Activated T-helper 1 cell treated with anti-CD3 and anti-CD28 coated beads, Interleukin-12 subunit alpha, Interleukin-12 subunit beta, Interleukin-2, Interleukin-4 antibody, amounts not matched to agents 30 ng/mL and 10 ng/mL and 1 ng/mL, durations not matched to agents 14 hours and 24 hours and 36 hours (primary cell): Measurements from ENCODE around the gene RSPRY1. TPM values are rescaled to one million over a fixed set of nuclear protein-coding genes. Genes with fewer than 3 reads are reported as not detected.
A peak's percentile ranks its signal among the peaks of the same experiment; 100 is the strongest.

ENCODE experiments used
- DNase-seq: peaks from one replicate; pipeline ENCODE4 v3.0.0; 2021; ENCODE audit warnings: low spot score
- H3K27ac Mint-ChIP-seq: one replicate; pipeline ENCODE4 v1.8.0; 2021; ENCODE audit warnings: mild to moderate bottlenecking, mixed read lengths
- H3K27me3 Mint-ChIP-seq: one replicate; pipeline ENCODE4 v1.8.0; 2022; ENCODE audit warnings: mild to moderate bottlenecking, moderate library complexity, mixed read lengths; ENCODE audit not compliant: insufficient read depth
- H3K36me3 Mint-ChIP-seq: one replicate; pipeline ENCODE4 v1.8.0; 2021; ENCODE audit warnings: low read depth, mixed read lengths
- H3K4me1 Mint-ChIP-seq: one replicate; pipeline ENCODE4 v1.8.0; 2021; ENCODE audit warnings: low read depth, mixed read lengths
- H3K4me3 Mint-ChIP-seq: one replicate; pipeline ENCODE4 v1.8.0; 2021; ENCODE audit warnings: mild to moderate bottlenecking, moderate library complexity, mixed read lengths
- H3K9me3 Mint-ChIP-seq: one replicate; pipeline ENCODE4 v1.8.0; 2021; ENCODE audit warnings: mixed read lengths
- intact Hi-C: fragments of 100-400 bp; cut with micrococcal nuclease; formaldehyde crosslinking; loops from one replicate; pipeline ENCODE4 v1.15.1; 2024
- total RNA-seq: library from RNA; stranded (reverse); gene quantifications from 2 replicates; pipeline ENCODE4 v1.2.3, GENCODE V29; 2022

Gene RSPRY1
- total RNA-seq, 1 donor from 2014 or later: 36.0 TPM

- no peak overlapping the region for H3K4me3 Mint-ChIP-seq
- no peak for DNase-seq
- no peaks in the 10 kb centered on the region for H3K9me3 Mint-ChIP-seq
- H3K27me3 Mint-ChIP-seq: no peaks in the 10 kb centered on the region
- H3K27ac Mint-ChIP-seq: no peak overlapping the region
- H3K4me1 Mint-ChIP-seq: peaks cover 10% of the 10 kb centered on the region
- H3K36me3 Mint-ChIP-seq: no peaks in the 10 kb centered on the region
- intact Hi-C loops: no loop called here
These were observed 39.4 kb upstream of the RSPRY1 start for GRCh38 chr16:57146735-57147134.

DNA sequence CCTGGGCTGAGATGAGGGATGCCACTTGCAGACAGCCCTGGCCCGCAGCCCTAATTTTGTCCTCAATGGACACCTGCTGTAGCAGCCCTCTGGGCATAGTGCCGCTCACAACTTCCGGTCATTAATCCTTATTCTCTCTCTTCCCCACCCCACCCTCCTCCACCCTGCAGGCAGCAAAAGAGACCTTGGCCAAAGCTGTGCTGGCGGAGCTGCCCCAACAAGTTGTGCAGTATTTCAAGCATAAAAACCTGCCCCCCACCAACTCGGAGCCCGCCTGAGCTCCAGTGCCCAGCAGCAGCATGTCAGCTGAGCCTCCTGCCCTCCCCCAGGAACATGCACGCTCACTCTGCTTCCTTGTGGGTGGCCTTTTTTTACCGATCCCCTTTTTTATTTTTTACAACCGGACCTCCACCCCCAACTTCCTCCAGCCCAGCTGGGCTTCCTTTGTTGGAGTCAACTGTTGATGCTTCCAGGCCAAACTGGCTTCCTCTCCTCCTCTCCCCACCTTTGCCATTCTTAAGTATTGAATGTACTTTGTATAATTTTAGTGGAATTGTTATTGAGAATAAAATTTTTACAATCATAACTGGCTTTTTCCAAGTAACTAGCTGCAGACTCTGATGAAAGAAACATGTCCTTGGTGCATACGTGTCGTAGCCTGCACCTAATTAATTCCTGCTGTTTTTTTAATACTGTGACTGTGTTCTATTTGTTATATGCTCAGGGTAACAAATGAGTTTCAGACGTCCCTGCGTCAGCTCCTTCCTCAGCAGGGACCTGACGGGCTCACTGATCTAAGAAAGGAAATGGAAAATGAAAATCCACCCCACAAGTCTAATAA is 38.5 kb upstream of the RSPRY1 start:
- intact Hi-C loops: no loop called here
- no peak for DNase-seq
- Mint-ChIP-seq H3K4me3 (no peak overlapping the region), H3K9me3 (no peaks in the 10 kb centered on the region), H3K4me1 (peaks cover 9% of the 10 kb centered on the region), H3K36me3 (peaks cover 5% of the 10 kb centered on the region), H3K27ac (no peak overlapping the region), H3K27me3 (no peaks in the 10 kb centered on the region)

GRCh38 chr16:57148481-57148880 is 37.6 kb upstream of the RSPRY1 start:
- H3K27ac Mint-ChIP-seq: no peak overlapping the region
- no peaks in the 10 kb centered on the region for H3K9me3 Mint-ChIP-seq
- H3K36me3 Mint-ChIP-seq: peaks cover 11% of the 10 kb centered on the region
- intact Hi-C loops: no loop called here
- DNase-seq: no peak
- no peak overlapping the region for H3K4me3 Mint-ChIP-seq
- H3K4me1 Mint-ChIP-seq: peaks cover 10% of the 10 kb centered on the region
- no peaks in the 10 kb centered on the region for H3K27me3 Mint-ChIP-seq

DNA sequence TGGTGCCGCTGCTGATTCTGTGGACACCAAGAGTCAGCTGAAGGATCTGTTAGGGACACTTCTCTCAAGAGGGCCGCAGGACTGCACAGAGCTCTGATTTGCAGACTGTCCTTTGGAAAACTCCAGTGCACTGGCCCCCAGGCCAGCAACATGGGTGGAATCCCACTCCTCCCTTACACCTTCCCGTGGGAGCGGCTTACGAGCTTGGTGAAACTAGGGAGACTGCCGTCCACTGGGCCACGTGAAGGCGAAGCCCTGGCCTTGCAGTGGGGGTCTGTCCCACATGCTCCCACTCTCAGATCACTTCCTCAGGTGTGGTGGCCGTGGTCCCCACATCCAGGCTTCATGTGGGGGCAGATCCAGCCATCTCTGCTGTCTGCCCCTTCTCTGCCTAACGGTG is 36.7 kb upstream of the RSPRY1 start:
- intact Hi-C loops: no loop called here
- peak overlapping the region; percentile 34 for H3K27ac Mint-ChIP-seq
- H3K4me3 Mint-ChIP-seq: no peak overlapping the region

DNA sequence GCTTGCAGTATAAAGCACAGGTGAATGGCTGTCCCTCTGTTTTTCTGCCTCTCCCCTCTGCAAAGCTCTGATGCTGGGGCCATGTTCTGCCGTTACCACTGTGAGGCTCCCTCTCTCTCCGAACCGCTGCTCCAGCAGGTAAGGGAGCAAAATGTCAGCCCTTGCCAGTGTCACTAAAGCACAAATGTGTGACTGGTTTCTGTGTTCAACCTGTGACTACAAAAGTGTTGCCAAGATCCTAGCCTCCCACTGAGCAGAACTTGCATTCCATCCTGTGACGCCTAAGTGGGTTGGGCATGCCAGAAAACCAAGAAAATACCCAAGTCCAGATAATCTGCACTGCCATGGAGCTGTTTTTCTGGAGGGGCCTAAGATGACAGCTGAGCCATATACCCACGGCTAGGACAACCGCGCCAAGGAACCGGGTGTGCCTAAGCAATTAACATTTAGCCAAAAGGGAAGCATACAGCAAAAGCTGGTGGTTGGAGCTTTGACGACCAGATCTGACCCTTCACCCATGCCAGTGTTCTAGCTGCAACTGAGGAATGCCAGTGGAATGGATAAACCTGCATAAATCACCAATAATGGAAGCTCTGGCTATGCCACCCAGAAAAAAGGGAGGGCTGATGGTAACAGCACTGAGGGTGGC is 35.3 kb upstream of the RSPRY1 start:
- H3K36me3 Mint-ChIP-seq: peaks cover 25% of the 10 kb centered on the region
- H3K4me1 Mint-ChIP-seq: peaks cover 13% of the 10 kb centered on the region
- no peak overlapping the region for H3K27ac Mint-ChIP-seq
- no peaks in the 10 kb centered on the region for H3K27me3 Mint-ChIP-seq
- no peak overlapping the region for H3K4me3 Mint-ChIP-seq
- intact Hi-C loops: no loop called here
- no peak for DNase-seq
- no peaks in the 10 kb centered on the region for H3K9me3 Mint-ChIP-seq

More for the DNA sequence above, 36.7 kb upstream of the RSPRY1 start:
- H3K27me3 Mint-ChIP-seq: no peaks in the 10 kb centered on the region
- no peaks in the 10 kb centered on the region for H3K9me3 Mint-ChIP-seq
- H3K36me3 Mint-ChIP-seq: peaks cover 19% of the 10 kb centered on the region
- DNase-seq: no peak
- H3K4me1 Mint-ChIP-seq: peaks cover 10% of the 10 kb centered on the region

GRCh38 chr16:57151369-57151768 is 34.8 kb upstream of the RSPRY1 start:
- intact Hi-C loops: no loop called here
- peak overlapping the region; percentile 55 for H3K27ac Mint-ChIP-seq
- no peak for DNase-seq
- no peaks in the 10 kb centered on the region for H3K9me3 Mint-ChIP-seq
- H3K4me1 Mint-ChIP-seq: peaks cover 18% of the 10 kb centered on the region
- no peaks in the 10 kb centered on the region for H3K27me3 Mint-ChIP-seq
- H3K4me3 Mint-ChIP-seq: no peak overlapping the region
- H3K36me3 Mint-ChIP-seq: peaks cover 30% of the 10 kb centered on the region

GRCh38 chr16:57152096-57153093 is 33.7 kb upstream of the RSPRY1 start:
- peaks cover 36% of the 10 kb centered on the region for H3K36me3 Mint-ChIP-seq
- intact Hi-C loops: no loop called here
- H3K27ac Mint-ChIP-seq: peak overlapping the region; percentile 18
- H3K9me3 Mint-ChIP-seq: no peaks in the 10 kb centered on the region
- H3K27me3 Mint-ChIP-seq: no peaks in the 10 kb centered on the region
- no peak for DNase-seq
- peaks cover 23% of the 10 kb centered on the region for H3K4me1 Mint-ChIP-seq
- no peak overlapping the region for H3K4me3 Mint-ChIP-seq

- no peak for DNase-seq
- H3K36me3 Mint-ChIP-seq: peaks cover 43% of the 10 kb centered on the region
- intact Hi-C loops: no loop called here
These were observed 32.3 kb upstream of the RSPRY1 start for GRCh38 chr16:57153841-57154240.

DNA sequence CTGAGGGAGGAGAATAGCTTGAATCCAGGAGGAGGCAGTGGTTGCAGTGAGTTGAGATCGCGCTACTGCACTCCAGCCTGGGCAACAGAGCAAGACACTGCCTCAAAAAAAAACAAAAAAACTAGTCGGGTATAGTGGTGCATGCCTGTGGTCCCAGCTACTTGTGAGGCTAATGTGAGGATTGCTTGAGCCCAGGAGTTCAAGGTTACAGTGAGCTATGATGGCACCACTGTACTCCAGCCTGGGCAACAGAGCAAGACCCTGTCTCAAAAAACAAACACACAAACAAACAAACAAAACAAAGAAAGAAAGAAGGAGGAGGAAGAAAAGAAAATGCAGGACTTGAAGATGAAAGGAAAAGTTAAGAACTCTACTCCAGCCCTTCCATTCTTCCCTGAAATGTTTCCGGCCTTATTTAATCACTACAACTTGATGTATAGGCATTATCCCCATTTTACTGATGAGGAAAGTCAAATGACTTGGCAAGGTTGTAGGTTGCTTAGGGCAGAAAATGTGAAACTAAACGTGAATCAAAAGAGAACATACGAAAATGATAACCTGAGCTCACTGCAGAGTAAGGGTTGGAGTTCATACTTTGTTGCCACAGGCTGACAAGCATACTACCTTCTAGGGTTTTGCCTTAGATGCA is 30.3 kb upstream of the RSPRY1 start:
- no peak overlapping the region for H3K27ac Mint-ChIP-seq
- H3K9me3 Mint-ChIP-seq: no peaks in the 10 kb centered on the region
- peaks cover 56% of the 10 kb centered on the region for H3K36me3 Mint-ChIP-seq
- no peak overlapping the region for H3K4me3 Mint-ChIP-seq
- no peak for DNase-seq
- peaks cover 39% of the 10 kb centered on the region for H3K4me1 Mint-ChIP-seq
- intact Hi-C loops: no loop called here
- no peaks in the 10 kb centered on the region for H3K27me3 Mint-ChIP-seq

More at GRCh38 chr16:57153841-57154240, 32.3 kb upstream of the RSPRY1 start:
- Mint-ChIP-seq H3K4me3 (no peak overlapping the region), H3K27me3 (no peaks in the 10 kb centered on the region), H3K4me1 (peaks cover 24% of the 10 kb centered on the region), H3K27ac (no peak overlapping the region), H3K9me3 (no peaks in the 10 kb centered on the region)

DNA sequence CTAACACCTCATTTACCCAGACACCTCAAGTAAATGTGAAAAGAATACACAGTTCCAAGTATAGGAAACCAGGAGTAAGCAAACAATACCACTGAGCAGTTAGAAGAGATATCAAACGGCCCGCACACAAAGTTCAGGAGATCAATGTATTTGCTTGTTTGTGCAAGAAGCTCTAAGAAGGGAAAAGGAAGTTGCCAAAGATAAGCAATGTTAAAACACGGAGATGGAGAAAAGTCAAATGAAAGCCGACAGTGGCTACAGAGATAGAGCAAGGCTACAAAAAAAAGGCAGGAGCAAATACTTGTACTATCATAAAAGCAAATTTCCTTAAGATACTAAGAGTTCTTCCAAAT is 29.8 kb upstream of the RSPRY1 start:
- Mint-ChIP-seq H3K27me3 (no peaks in the 10 kb centered on the region), H3K4me3 (no peak overlapping the region), H3K36me3 (peaks cover 57% of the 10 kb centered on the region)

DNA sequence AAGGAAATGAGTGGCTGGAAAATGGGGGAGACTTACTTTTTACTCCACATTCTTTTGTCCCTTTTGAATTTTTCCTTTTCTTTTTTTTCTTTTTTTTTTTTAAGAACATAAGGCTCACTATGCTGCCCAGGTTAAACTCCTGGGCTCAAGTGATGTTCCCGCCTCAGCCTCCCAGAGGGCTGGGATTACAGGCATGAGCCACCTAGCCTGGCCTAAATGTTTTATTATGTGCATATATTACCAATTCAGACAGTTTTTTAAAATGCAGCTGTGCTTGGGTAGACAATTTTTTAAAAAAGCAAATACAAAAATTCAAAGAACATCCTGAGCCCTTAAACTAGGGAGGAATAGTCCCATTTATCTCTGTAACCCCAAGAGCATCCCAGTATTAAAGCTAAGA is 28.6 kb upstream of the RSPRY1 start:
- Mint-ChIP-seq H3K9me3 (no peaks in the 10 kb centered on the region), H3K36me3 (peaks cover 53% of the 10 kb centered on the region), H3K4me1 (peaks cover 35% of the 10 kb centered on the region), H3K27me3 (no peaks in the 10 kb centered on the region), H3K27ac (no peak overlapping the region), H3K4me3 (no peak overlapping the region)
- intact Hi-C loops: no loop called here
- no peak for DNase-seq

More for the DNA sequence above, 29.8 kb upstream of the RSPRY1 start:
- Mint-ChIP-seq H3K27ac (no peak overlapping the region), H3K4me1 (peaks cover 42% of the 10 kb centered on the region), H3K9me3 (no peaks in the 10 kb centered on the region)
- intact Hi-C loops: no loop called here
- DNase-seq: no peak

DNA sequence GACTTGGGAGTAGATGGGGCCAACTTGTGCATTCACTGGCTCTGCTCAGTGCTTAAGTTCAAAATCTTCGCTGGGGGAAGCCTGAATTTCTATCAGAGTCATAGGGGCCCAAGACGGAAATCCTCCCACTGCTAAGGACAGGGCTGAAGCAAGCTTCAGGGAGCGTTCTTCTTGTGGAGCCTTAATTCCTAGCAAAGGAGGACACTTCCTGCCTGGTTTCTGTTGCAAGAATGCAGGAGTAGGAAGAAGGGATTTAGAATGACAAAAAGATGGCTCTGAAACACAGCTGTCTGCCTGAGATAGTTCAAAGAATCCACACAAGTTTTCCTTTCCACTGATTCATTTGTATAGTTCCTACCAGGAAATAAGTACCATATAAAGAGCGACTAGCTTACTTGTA is 26.7 kb upstream of the RSPRY1 start:
- Mint-ChIP-seq H3K27ac (no peak overlapping the region), H3K4me3 (no peak overlapping the region), H3K27me3 (no peaks in the 10 kb centered on the region), H3K36me3 (peaks cover 42% of the 10 kb centered on the region), H3K9me3 (no peaks in the 10 kb centered on the region), H3K4me1 (peaks cover 32% of the 10 kb centered on the region)
- intact Hi-C loops: no loop called here
- no peak for DNase-seq
